HG03571 (cell line): ENCODE data around the gene BRPF3.
A peak's percentile ranks its signal among the peaks of the same experiment; 100 is the strongest.

Experiments
- ATAC-seq: cut with Tn5 transposase; IDR thresholded peaks from one replicate; pipeline ENCODE4 v1.9.1; 2021; ENCODE audit not compliant: unreplicated experiment

BRPF3 gene

DNA sequence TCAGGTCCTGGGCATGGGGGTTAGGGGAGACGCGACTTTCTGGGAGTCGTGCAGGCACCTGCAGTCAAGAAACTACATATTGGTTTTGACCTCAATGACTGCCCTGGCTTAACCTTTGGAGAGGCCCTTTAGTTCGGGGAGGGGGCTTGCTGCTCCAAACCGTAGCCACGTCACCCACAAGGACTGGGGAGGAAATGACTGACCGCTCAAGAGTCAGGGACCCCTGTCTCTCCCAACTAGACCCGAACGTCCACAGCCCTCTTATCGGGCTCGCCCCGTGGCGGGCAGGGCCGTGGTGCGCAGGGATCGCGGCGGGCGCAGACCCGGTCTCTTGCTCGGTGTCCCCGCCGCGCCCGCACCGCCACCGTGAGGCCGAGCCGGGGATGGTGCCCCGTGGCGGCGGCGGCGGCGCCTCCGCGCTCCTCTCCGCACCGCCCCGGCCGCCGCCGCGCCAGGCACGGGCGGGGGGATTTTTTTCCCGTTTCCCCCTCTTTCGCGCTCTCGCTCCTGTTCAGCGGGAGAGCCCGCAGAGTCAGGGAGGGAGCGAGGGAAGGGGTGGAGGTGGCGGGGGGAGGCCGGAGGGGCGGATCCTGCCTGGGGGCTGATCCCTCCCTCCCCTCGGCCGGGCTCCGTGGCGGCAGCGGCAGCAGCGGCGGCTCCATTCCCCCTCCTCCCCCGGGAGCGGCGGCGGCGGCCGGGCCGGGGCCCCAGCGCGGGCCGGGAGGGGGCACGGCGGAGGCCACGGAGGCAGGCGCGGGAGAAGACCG lies at the start of gene BRPF3:
BRPF3 (plus strand) TSS at position 632 of the 767 bp plus-strand sequence. CDS start 3,579 bp downstream, outside the sequence.
- ATAC-seq = peak; percentile 56

- ATAC-seq = no peak
Measured at GRCh38 chr6:36147294-36147693, 49.2 kb upstream of the BRPF3 start.

- ATAC-seq = no peak
Measured at GRCh38 chr6:36149476-36149875, 47.1 kb upstream of the BRPF3 start.

- ATAC-seq = no peak
Measured at GRCh38 chr6:36150283-36150682, 46.3 kb upstream of the BRPF3 start.

DNA sequence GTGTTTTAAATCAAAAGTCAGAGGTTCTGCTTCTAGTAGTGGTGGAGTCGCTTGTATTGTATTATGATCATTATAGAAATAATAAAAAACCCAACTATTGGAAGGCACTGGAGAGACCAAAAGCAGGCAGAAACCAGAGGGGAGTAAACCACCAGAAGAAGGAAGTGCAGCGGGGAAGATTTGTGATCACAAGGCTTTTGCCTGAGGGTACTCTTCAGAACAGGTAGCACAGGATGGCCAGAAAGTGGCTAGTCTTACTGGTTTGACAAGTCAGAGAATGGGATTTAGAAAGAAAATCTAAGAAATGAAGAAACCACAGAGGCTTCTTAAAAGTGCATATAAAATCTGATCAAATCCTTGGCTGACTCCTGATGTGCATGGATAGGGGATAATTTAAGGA lies 42.3 kb upstream of the BRPF3 start:
- ATAC-seq = no peak

DNA sequence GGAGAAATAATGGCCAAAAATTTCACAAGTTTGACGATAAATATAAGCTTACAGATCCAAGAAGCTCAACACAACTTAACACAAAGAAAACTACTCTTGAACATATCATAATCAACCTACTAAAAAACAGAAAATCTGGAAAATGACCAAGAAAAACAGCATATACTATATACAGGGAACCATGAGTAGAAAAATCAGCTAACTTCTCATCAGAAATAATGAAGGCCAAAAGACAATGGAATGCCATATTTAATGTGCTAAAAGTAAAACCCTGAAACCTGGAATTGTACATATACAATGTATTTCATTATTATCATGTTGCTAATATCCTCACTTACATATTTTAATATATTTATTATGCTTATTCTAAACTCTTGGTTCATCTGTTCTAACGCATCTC lies 40.9 kb upstream of the BRPF3 start:
- no peak for ATAC-seq

- ATAC-seq = no peak
Measured at GRCh38 chr6:36160147-36160760, 36.3 kb upstream of the BRPF3 start.

DNA sequence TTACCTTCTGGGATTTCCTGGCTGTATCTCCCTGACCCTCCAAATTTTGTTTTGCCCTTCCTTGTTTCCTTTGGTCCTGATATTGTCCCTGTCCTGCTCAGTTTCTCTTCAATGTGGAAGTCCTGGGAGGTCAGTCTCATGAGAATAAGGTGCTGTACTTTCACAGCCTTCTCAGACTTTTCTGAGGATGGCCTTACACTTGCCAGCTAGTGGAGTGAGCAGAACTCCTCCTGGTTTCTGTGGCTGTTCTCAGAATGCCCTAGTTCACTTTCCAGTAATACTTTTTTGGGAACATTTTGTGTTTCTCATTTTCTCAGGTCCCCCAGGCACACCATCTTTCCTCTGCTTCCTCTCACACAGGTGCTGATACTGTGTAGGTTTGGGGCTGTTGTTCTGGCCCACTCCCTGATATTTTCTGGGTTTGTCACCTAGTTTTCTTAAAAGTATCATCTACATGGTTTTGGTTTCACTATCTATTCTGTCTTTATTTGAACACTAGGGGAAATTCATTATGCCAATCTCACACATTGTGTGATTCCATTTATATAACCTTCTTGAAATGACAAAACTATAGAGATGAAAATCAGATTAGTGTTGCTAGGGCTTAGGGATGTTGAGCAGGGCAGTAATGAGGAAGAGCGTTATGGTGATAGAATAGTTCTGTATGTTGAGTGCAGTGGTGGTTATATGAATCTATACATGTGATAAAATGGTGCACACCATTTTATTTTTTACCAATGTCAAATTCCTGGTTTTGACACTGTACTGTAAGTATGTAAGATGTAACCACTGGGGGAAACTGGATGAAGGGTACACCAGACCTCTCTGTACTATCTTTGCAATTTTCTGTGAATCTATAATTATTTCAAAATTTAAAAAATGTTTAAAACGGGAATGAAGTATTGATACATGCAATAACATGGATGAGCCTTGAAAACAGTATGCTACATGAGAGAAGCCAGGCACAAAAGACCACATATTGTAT lies 27.2 kb upstream of the BRPF3 start:
- ATAC-seq = no peak

DNA sequence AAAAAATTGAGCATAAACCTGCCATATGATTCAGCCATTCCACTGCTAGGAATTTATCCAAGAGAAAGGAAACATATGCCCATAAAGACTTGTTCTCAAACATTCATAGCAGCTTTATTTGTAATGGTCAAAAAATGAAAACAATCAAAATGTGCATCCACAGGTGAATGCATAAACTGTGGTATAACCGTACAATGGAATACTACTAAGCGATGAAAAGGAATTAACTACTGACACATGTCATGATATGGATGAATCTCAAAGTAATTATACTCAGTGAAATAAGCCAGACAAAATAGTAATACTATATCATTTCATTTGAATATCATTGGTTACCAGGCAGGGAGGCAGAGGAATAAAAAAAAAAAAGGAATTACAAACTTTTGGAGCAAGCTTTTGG lies 25.8 kb upstream of the BRPF3 start:
- no peak for ATAC-seq

DNA sequence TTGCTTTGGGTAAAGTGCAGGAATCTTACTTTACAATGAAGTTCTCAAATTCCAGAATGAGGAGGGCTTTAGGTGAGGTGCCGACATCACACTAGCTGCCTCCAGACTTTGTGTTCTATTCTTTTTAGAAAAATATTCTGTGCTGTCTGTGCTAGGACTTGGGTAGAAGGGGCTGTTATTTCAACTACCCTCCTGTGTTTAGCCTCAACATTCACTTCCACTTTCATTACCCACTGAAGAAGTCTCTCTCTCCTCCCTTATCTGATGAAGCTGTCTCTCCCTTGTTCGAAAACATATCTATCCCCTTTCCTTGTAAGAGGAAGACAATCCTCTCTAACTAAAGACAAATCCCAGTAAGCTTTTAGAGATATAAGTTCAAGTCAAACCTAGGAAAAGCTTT lies 25.0 kb upstream of the BRPF3 start:
- no peak for ATAC-seq

DNA sequence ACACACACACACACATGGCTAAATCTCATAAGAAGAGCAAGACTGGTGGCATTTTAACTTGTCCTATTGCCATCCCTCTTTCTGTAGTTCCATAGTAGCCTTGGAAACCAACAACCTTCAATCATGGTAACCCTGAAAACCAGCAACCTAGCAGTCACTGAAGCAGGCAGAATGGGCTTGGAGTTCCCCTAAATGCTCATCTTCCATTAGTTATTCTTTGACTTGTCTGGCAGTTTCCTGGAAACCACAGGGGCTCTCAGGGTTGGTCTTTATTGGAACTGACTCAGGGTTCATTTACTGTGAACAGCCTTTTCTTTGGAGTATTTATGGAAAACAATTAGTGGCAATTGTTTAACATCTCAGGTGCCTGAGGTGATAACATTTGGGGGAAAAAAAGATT lies 19.4 kb upstream of the BRPF3 start:
- ATAC-seq = no peak

GRCh38 chr6:36178544-36178943 lies 18.0 kb upstream of the BRPF3 start:
- ATAC-seq = no peak

- ATAC-seq = no peak
Measured at GRCh38 chr6:36180126-36180525, 16.4 kb upstream of the BRPF3 start.

DNA sequence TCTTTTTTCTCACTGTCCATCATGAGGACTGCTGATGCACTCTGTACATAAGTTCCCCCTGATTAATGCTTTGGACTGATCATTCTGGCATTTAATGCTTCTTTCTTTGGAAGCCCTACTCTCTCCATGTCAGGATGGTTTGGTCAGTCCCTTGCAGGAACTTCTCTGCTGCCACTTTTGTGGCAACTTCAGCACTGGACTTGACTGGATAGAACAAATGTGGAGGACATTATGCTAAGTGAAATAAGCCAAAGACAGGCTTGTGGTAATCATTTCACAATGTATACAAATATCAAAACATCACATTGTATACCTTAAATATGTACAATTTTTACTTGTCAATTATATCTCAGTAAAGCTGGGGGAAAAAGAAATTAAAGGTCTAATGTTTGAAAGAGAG lies 12.2 kb upstream of the BRPF3 start:
- no peak for ATAC-seq

GRCh38 chr6:36186199-36186598 lies 10.3 kb upstream of the BRPF3 start:
- ATAC-seq = no peak

- no peak for ATAC-seq
Measured at GRCh38 chr6:36187446-36187845, 9.1 kb upstream of the BRPF3 start.

DNA sequence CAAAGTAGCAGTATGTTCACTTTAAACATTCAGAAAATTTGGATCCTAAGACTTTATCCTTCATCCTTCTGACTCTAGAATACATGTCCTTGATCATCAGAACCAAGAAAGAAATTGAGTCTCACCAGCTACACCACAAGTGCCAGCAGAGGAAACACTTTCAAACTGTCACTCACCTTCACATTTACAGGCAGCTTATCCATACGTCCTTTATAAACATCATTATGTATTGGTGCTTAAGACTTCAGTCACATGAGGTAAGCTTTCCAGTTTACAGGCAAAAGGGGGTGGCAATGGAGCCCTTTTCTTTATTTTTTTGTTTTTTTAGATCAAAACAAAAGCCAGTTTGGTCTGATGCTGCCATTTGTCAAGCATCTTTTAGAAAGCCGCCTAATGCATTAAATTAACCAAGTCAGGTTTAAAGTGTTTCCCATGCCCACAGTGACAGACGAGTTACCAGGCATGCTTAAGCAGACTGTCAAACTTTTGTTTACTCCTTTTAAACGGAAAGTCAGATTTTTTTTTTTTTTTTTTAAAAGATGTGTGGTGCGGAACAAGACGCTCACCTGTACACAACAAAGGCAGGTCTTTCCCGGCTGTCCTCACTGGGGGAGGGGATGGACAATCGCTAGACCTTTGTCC lies 952 bp upstream of the BRPF3 start:
- ATAC-seq = no peak

DNA sequence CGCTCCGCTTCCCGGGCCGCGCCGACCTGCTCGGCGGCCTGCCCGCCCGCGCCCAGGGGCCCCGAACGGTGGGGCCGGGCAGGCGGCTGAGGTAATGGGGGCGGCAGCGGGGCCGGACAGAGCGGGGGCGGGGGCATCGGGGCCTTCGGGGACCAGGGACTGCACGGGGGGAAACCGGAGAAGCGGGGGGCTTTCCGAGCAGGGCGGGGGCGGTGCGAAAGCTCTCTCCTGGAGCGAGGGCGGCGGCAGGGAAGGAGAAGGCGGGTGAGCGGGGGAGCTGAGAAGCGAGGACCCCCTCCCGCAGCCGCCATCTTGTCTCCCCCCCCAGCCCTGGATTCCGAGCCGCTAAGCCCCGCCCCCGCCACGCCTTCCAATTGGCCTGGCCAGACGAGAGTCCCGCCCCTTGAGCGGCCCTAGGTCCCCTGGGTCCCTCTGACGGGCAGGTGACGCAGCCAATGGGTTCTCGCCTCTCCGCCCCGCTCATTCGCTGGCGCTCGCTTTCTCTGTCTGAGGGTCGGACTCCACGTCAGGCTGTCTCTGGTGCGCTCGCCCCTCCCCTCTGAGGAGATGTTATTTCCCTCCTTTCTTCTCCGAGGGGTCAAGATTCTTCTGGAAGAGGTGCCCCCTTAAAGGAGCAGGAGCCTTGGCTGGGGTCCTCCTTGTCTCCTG lies 470 bp downstream of the BRPF3 start:
- ATAC-seq = peak; percentile 88

GRCh38 chr6:36197739-36198221 lies 1.2 kb downstream of the BRPF3 start:
- no peak for ATAC-seq

DNA sequence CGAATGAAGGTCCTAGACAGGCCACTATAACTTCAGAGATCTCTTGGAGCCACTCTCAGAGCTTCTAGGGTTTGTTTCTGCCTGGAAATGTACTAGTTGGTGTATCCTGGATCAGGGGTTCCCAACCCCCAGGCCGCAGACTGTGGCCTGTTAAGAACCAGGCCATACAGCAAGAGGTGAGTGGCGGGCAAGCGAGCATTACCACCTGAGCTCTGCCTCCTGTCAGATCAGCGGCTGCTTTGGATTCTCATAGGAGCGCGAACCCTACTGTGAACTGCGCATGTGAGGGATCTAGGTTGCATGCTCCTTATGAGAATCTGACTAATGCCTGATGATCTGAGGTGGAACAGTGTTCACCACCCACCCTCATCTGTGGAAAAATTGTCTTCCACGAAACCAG lies 2.4 kb downstream of the BRPF3 start:
- no peak for ATAC-seq
